ENCODE measurements around the gene ARHGAP42.

ARHGAP42 gene

GRCh38 chr11:100923555-100923954, 236.5 kb downstream of the ARHGAP42 start:
- no peaks in the 10 kb centered on the region for H3K27me3 ChIP-seq (ENCODE audit: low read length)
- H3F3A ChIP-seq (ENCODE audit: insufficient read depth), result no peaks in the 10 kb centered on the region
- H3K4me3 ChIP-seq (ENCODE audit: insufficient read depth, low read length, poor library complexity, severe bottlenecking), result no peak overlapping the region
- no peaks in the 10 kb centered on the region for H3K9me2 ChIP-seq (replicated peaks; ENCODE audit: insufficient read depth, low read length)
- no peak overlapping the region for H3K9ac ChIP-seq (ENCODE audit: low read length)
- TF ChIP-seq CTCF (IDR thresholded peaks at IDR 0.05; ENCODE audit: insufficient read depth, low read length, poor library complexity, severe bottlenecking), result no peak
- TF ChIP-seq EZH2phosphoT487 (conservative IDR thresholded peaks at IDR 0.05; ENCODE audit: low read length), result no peak
- no peak overlapping the region for H3K4me2 ChIP-seq (ENCODE audit: low read depth, low read length, poor library complexity, severe bottlenecking)
- no peak overlapping the region for H3K27ac ChIP-seq (ENCODE audit: low read depth, low read length)
- H3K79me2 ChIP-seq (ENCODE audit: insufficient read depth, low read length), result no peaks in the 10 kb centered on the region
- H2AFZ ChIP-seq (ENCODE audit: low read depth, low read length, severe bottlenecking), result no peak overlapping the region
- H3K9me3 ChIP-seq (ENCODE audit: insufficient read depth, low read length), result no peaks in the 10 kb centered on the region
- no peaks in the 10 kb centered on the region for H3K36me3 ChIP-seq (ENCODE audit: low read length)
- no peaks in the 10 kb centered on the region for H4K20me1 ChIP-seq (ENCODE audit: low read depth, low read length)

- H3K36me3 ChIP-seq (ENCODE audit: low read length), result no peaks in the 10 kb centered on the region
- no peak overlapping the region for H3K4me2 ChIP-seq (ENCODE audit: low read depth, low read length, poor library complexity, severe bottlenecking)
- H2AFZ ChIP-seq (ENCODE audit: low read depth, low read length, severe bottlenecking), result no peak overlapping the region
- no peak overlapping the region for H3K27ac ChIP-seq (ENCODE audit: low read depth, low read length)
- H3K4me3 ChIP-seq (ENCODE audit: insufficient read depth, low read length, poor library complexity, severe bottlenecking), result no peak overlapping the region
- TF ChIP-seq EZH2phosphoT487 (conservative IDR thresholded peaks at IDR 0.05; ENCODE audit: low read length), result no peak
- TF ChIP-seq CTCF (IDR thresholded peaks at IDR 0.05; ENCODE audit: insufficient read depth, low read length, poor library complexity, severe bottlenecking), result no peak
- H3K9ac ChIP-seq (ENCODE audit: low read length), result no peak overlapping the region
- H3K9me2 ChIP-seq (replicated peaks; ENCODE audit: insufficient read depth, low read length), result no peaks in the 10 kb centered on the region
- H3K79me2 ChIP-seq (ENCODE audit: insufficient read depth, low read length), result no peaks in the 10 kb centered on the region
- no peaks in the 10 kb centered on the region for H4K20me1 ChIP-seq (ENCODE audit: low read depth, low read length)
- no peaks in the 10 kb centered on the region for H3K27me3 ChIP-seq (ENCODE audit: low read length)
- H3F3A ChIP-seq (ENCODE audit: insufficient read depth), result no peaks in the 10 kb centered on the region
- H3K9me3 ChIP-seq (ENCODE audit: insufficient read depth, low read length), result no peaks in the 10 kb centered on the region
Measured at GRCh38 chr11:100925935-100926334, 238.8 kb downstream of the ARHGAP42 start.

- Histone ChIP-seq H3K36me3 (ENCODE audit: low read length) (no peaks in the 10 kb centered on the region), H3K9ac (ENCODE audit: low read length) (no peak overlapping the region), H2AFZ (ENCODE audit: low read depth, low read length, severe bottlenecking) (no peak overlapping the region), H3K79me2 (ENCODE audit: insufficient read depth, low read length) (no peaks in the 10 kb centered on the region), H3K9me3 (ENCODE audit: insufficient read depth, low read length) (no peaks in the 10 kb centered on the region), H3K9me2 (replicated peaks; ENCODE audit: insufficient read depth, low read length) (no peaks in the 10 kb centered on the region), H3F3A (ENCODE audit: insufficient read depth) (no peaks in the 10 kb centered on the region), H3K27ac (ENCODE audit: low read depth, low read length) (no peak overlapping the region), H4K20me1 (ENCODE audit: low read depth, low read length) (no peaks in the 10 kb centered on the region), H3K4me2 (ENCODE audit: low read depth, low read length, poor library complexity, severe bottlenecking) (no peak overlapping the region), H3K27me3 (ENCODE audit: low read length) (no peaks in the 10 kb centered on the region), H3K4me3 (ENCODE audit: insufficient read depth, low read length, poor library complexity, severe bottlenecking) (no peak overlapping the region)
- TF ChIP-seq EZH2phosphoT487 (conservative IDR thresholded peaks at IDR 0.05; ENCODE audit: low read length) (no peak), CTCF (IDR thresholded peaks at IDR 0.05; ENCODE audit: insufficient read depth, low read length, poor library complexity, severe bottlenecking) (no peak)
Measured at GRCh38 chr11:100927579-100927978, 240.5 kb downstream of the ARHGAP42 start.

Data from SU-DHL-6 (cell line).